Mucosa of stomach (tissue), 1 donor: ENCODE data around the gene CLK3.

Experiments
- H3K27me3 ChIP-seq: one replicate; pipeline ENCODE4 v1.7.0; 2013; ENCODE audit warnings: mild to moderate bottlenecking, low read length; ENCODE audit not compliant: control insufficient read depth, insufficient read depth
- H3K36me3 ChIP-seq: one replicate; pipeline ENCODE4 v1.7.0; 2013; ENCODE audit warnings: low read length; ENCODE audit not compliant: control insufficient read depth, insufficient read depth
- H3K4me1 ChIP-seq: one replicate; pipeline ENCODE4 v1.7.0; 2013; ENCODE audit warnings: mild to moderate bottlenecking, low read length; ENCODE audit not compliant: control insufficient read depth, insufficient read depth
- H3K4me3 ChIP-seq: one replicate; pipeline ENCODE4 v1.7.0; 2013; ENCODE audit warnings: low read length
- H3K9ac ChIP-seq: one replicate; pipeline ENCODE4 v1.7.0; 2013; ENCODE audit warnings: mild to moderate bottlenecking, low read length, moderate library complexity
- H3K9me3 ChIP-seq: one replicate; pipeline ENCODE4 v1.7.0; 2013; ENCODE audit warnings: mild to moderate bottlenecking, low read length, moderate library complexity; ENCODE audit not compliant: control insufficient read depth
- donor health status: Pancreatic carcinoma.

Gene CLK3

DNA sequence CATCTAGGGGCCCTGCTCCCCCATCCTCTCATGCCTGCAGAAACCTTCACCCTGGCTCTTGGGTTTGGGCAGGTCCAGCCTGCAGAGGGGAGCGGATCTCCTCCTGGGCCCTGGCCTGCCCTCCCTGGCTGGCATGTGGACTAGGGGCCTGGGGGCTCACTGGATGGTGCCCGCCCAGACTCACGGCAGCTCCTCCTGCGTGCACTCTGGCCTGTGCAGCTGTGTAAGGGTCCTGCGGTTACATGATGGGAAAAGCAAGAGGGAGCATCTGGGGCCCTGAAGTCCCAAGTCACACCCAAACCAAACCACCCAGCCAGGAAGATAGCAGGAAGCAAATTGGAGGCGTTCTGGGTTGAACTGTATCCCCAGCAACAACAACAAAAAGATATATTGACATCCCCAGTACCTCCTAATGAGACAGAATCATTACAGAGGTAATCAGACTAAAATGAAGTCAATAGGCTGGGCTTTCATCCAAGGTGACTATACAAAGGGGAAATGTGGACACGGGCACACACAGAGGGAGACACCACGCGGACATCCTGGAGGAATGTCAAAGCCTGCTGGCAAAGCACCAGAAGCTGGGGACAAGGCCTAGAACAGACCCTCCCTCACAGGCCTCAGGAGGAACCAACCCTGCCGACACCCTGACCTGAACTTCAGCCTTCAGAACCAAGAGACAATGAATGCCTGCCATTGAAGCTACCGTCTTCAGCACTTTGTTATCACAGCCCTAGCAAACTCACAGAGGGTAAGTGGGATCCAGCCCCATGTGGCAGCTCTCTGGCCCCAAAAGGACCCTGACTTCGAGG, 10.4 kb upstream of the CLK3 start:
- Histone ChIP-seq H3K4me1 (no peaks in the 10 kb centered on the region), H3K4me3 (no peak overlapping the region), H3K36me3 (no peaks in the 10 kb centered on the region), H3K27me3 (peaks cover 3% of the 10 kb centered on the region), H3K9me3 (no peaks in the 10 kb centered on the region), H3K9ac (no peak overlapping the region)

DNA sequence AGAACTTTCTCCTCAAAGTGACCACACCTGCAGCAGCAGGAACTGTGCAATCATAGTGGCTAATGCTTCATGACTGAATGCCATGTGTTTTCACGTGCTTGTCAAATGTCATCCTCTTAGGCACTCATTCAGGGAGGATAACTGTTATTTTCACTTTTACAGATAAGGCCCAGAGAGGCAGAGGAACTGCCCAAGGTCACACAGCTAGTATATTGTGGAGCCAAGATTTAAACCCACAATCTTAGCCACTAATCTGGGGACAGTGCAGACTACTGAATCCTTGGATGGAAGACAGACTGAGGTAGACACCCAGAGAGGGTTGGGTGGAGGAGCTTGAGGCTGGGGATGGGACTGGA, 9.9 kb upstream of the CLK3 start:
- Histone ChIP-seq H3K9me3 (no peaks in the 10 kb centered on the region), H3K4me1 (no peaks in the 10 kb centered on the region), H3K36me3 (no peaks in the 10 kb centered on the region), H3K4me3 (no peak overlapping the region), H3K27me3 (peaks cover 3% of the 10 kb centered on the region), H3K9ac (no peak overlapping the region)

DNA sequence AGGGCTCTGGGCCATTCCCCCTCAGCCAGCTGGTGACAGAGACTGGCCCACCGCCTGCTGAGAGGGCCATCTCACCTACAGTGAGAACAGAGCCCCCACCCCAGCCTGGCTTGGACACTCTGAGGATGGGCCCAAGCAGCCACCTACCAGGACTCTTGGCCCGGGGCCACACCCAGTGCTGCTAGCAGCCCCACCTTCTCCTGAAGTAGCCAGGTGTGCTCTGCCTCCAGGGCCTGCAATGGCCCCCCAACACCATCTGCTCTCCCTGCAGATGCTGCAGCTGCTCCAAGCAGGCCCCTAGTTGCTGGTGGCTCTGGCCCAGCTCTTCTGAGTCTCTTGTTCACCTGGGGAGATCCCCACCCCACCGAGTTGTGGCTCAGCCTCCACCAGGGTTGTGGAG, 6.8 kb upstream of the CLK3 start:
- H3K36me3 ChIP-seq: no peaks in the 10 kb centered on the region
- H3K27me3 ChIP-seq: peaks cover 3% of the 10 kb centered on the region
- H3K9me3 ChIP-seq: no peaks in the 10 kb centered on the region
- no peak overlapping the region for H3K4me3 ChIP-seq
- no peak overlapping the region for H3K9ac ChIP-seq
- H3K4me1 ChIP-seq: no peaks in the 10 kb centered on the region

DNA sequence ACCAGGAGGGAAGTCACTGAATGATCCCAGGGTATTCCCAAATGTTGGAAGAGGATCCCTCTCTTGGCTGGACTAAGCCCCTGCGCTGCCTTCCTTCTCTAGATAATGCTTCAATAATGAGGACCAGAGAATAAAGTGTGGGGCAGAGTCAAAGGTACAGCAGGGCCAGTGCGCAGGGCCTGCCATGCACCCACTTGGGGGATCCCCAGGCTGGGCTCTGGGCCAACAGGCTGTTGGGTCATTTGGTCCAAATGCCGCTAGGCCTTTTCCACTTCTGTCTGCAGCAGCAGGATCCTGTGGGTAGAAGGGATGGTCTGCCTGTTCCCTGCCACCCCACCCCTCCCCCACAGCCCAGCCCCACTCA, 5.7 kb upstream of the CLK3 start:
- H3K36me3 ChIP-seq: no peaks in the 10 kb centered on the region
- H3K9ac ChIP-seq: no peak overlapping the region
- no peak overlapping the region for H3K4me3 ChIP-seq
- peaks cover 3% of the 10 kb centered on the region for H3K27me3 ChIP-seq
- H3K4me1 ChIP-seq: peaks cover 3% of the 10 kb centered on the region
- no peaks in the 10 kb centered on the region for H3K9me3 ChIP-seq

DNA sequence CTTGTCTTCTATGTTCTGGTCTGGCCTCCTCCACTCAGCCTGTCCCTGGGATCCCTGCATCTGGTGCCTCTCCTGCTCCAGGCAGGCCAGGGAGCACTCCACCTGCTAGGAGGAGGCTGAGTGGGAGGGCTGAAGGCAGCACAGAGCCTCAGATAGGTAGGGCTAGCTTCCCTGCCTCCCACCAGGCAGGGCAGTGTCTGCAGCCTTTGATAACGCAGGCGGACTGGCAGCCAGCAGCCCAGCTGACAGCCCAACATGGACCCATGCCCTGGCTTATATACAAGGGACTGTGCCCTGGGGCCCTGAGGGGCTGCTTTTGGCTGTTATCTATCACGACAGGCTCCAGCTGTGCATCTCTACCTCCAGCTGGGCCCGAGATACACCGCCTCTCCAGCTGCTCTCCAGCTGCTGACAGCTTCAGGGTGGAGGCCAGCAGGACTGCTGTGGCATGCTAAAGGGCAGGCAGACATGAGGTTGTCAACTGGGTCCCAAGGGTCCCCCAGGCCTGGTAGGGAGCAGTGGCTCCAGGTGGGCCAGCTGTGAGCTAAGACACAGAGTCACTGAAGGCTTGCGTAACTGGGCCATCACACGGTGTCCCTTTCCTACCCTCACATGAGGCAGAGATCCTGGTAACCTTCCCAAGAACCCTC, 5.2 kb upstream of the CLK3 start:
- Histone ChIP-seq H3K4me1 (peaks cover 3% of the 10 kb centered on the region), H3K9ac (no peak overlapping the region), H3K36me3 (no peaks in the 10 kb centered on the region), H3K4me3 (no peak overlapping the region), H3K27me3 (peaks cover 3% of the 10 kb centered on the region), H3K9me3 (no peaks in the 10 kb centered on the region)

DNA sequence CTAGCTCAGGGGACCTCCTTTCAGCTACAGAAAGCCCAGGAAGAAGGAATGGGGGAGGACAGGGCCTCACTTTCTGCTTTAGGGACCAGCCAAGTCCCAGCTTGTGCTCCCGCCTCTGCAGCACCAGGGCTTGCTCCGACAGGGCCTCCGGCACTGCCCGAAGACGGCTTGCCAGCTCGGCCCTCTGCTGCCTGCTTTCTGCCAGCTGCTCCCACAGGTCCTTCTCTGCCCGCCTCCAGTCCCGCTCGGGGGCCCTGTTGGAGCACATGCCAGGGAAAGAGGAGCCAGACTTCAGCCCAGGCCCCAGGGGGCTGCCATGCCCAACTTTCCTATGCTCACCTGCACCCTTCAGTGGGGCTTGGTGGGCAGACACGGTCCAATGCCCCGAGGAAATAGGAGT, 4.3 kb upstream of the CLK3 start:
- H3K9me3 ChIP-seq: no peaks in the 10 kb centered on the region
- H3K27me3 ChIP-seq: peaks cover 3% of the 10 kb centered on the region
- H3K4me3 ChIP-seq: no peak overlapping the region
- H3K4me1 ChIP-seq: peaks cover 3% of the 10 kb centered on the region
- no peaks in the 10 kb centered on the region for H3K36me3 ChIP-seq
- H3K9ac ChIP-seq: no peak overlapping the region

DNA sequence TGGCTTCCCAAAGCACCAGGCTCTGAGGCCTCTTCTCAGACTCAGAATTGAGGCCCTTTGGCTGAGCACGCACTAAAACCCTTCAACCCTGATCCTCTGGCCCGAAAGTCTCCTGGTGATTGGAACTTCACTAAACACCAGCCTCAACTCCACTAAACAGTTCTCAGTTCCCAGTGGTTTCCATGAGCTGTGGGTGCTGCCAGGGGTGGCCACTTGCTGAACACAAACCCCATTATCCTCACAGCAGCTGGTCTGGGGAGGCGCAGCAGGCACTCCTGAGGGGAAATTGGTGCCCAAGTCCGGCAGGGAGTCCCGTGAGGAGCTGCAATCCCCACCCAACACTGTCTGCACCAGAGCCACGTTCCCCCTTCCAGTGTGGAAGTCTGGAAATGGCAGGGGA, 3.8 kb upstream of the CLK3 start:
- Histone ChIP-seq H3K36me3 (no peaks in the 10 kb centered on the region), H3K27me3 (peaks cover 3% of the 10 kb centered on the region), H3K4me3 (no peak overlapping the region), H3K4me1 (peaks cover 8% of the 10 kb centered on the region), H3K9ac (no peak overlapping the region), H3K9me3 (no peaks in the 10 kb centered on the region)

DNA sequence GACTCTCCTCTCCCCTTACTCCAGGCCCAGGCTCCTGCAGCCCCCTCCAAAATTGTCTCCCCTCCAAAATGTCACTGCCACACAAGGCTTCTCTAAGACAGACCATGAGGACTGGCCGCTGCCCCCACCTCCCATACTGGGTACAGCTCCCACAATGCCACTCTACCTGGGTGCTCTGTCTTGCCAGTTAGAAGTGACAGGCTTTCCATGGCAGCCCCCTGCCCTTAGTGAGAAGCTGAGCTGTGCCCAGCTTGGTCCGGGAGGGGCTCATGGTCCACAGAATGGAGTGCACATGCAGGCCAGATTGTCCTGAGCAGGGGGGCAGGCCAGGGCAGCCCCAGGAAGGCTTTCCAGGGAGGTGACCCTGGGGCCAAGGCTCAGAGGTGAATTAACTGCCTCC, 3.0 kb upstream of the CLK3 start:
- Histone ChIP-seq H3K9me3 (no peaks in the 10 kb centered on the region), H3K4me1 (peaks cover 17% of the 10 kb centered on the region), H3K27me3 (peaks cover 3% of the 10 kb centered on the region), H3K36me3 (no peaks in the 10 kb centered on the region), H3K9ac (no peak overlapping the region), H3K4me3 (no peak overlapping the region)

DNA sequence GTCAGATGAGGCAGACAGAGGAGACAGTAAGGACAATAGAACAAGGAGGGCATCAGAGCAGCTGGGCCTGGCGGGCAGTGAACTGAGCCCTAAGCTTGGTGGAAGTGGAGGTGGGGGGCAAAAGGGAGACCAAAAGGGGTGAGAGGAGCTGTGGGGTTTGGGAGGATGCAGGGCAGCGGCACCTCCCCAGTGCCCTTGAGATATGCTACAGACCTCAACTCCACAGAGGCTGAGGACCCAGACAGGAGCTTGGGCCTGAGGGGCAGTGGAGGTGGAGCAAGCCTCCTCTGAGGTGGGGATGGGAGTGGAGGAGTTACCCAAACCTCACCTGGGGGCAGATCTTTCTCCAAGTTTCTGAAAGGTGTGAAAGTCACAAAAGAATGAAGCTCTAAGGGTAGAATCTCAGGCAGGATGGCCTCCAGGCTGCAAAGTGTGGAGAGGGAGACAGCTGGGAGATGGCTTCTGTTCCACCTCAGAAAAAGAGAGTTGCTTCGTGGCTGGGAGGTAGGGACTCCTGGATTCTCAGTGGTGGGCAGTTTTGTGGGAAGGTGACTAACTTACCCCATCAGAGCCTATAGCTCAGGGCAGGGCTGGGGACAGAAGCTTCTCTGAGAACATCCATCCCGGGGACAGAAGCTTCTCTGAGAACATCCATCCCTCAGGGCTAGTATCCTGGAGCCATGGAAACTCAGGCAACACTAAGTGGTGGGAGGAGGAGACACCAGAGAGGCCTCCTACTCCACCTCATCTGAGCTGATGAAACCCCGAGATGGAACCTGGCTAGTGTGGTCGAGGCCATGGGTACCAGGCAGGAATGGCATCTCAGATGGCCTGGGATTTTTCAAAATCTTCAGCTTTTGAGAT, 2.3 kb upstream of the CLK3 start:
- Histone ChIP-seq H3K27me3 (peaks cover 3% of the 10 kb centered on the region), H3K9ac (no peak overlapping the region), H3K4me3 (no peak overlapping the region), H3K4me1 (peaks cover 23% of the 10 kb centered on the region), H3K9me3 (no peaks in the 10 kb centered on the region), H3K36me3 (no peaks in the 10 kb centered on the region)

DNA sequence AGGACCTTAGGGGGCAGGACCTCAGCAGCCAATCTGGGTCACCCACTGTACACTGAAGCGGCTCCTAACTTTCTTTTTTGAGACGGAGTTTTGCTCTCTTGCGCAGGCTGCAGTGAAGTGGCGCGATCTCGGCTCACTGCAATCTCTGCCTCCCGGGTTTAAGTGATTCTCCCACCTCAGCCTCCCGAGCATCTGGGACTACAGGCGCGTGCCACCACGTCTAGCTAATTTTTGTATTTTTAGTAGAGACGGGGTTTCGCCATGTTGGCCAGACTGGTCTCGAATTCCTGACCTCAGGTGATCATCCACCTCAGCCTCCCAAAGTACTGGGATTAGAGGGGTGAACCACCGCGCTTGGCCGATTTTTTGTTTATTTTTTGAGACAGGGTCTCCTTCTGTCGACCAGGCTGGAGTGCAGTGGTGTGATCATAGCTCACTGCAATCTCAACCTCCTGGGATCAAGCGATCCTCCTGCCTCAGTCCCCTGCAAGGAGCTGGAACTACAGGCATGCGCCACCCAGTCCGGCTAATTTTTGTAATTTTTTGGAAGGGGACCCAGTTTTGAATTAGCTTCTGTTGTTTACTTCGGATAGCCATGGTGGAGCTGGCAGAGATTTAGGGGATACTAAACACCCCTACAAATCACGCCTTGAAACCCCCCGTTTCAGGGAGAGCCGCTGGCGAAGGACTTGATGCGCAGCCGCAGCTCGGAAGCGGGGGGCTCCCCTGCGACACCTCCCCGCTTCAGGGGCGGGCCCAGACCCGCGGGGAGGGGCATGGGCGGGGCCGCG, 1.5 kb upstream of the CLK3 start:
- Histone ChIP-seq H3K9me3 (no peaks in the 10 kb centered on the region), H3K9ac (peak overlapping the region; percentile 100), H3K36me3 (no peaks in the 10 kb centered on the region), H3K4me3 (peak overlapping the region; percentile 60), H3K4me1 (peaks cover 27% of the 10 kb centered on the region), H3K27me3 (no peaks in the 10 kb centered on the region)

DNA sequence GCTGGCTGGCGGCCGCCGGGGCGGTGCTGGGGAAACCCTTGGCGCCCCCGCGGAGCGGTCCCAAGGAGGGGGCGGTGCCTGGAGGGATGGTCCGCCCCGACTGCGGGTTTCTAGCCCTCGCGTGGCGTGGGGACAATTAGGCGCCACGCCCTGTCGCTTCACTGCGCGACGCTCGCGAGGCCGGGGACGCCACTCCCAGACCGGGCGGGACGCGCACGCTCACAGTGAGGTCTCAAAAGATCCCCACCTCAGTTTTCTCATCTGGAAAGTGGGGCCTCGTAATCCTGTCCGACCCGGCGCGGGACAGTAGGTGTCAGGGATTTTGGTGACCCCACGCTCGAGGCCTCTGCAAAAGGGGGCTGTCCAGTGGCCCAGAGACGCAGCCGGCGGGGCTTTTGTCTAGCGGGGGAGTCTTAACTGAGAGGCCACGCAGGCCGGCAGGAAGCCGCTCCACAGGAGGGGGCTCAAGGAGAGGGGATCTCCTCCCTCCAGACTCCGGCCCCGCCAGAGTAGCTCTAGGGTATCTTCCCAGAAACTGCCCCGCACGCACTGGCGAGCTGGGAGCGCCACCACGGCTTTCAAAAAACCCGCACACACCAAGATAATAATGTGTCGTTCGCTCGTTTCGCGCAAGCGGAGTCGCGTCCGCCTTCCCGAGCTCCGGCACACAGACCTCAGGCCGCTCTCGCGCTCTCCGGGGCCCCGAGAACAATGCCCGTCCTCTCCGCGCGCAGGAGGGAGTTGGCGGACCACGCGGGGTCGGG, 710 bp upstream of the CLK3 start:
- H3K4me3 ChIP-seq: peak overlapping the region; percentile 60
- no peaks in the 10 kb centered on the region for H3K27me3 ChIP-seq
- H3K4me1 ChIP-seq: peaks cover 27% of the 10 kb centered on the region

More for the DNA sequence above, 710 bp upstream of the CLK3 start:
- Histone ChIP-seq H3K36me3 (no peaks in the 10 kb centered on the region), H3K9me3 (no peaks in the 10 kb centered on the region), H3K9ac (peak overlapping the region; percentile 100)
